Stimulated activated CD8-positive, alpha-beta memory T cell treated with anti-CD3 and anti-CD28 coated beads, Interleukin-7, amount 100 ng/mL, for 4 hours (primary cell): ENCODE data around the gene RNF157.
A peak's percentile ranks its signal among the peaks of the same experiment; 100 is the strongest.
"Not testable (repeated sequence)": the region's sequence is repeated elsewhere in the genome, so short reads cannot be mapped to it uniquely, and the experiment has no call there.

Experiments used
- DNase-seq, 2 donors: peaks; one replicate each; pipeline ENCODE4 v3.0.0-alpha.2; 2020; ENCODE audit warnings: low read depth in 2 of 2

RNF157 gene

GRCh38 chr17:76270770-76271668 is 30.7 kb upstream of the RNF157 start:
- DNase-seq, result no peak

GRCh38 chr17:76270127-76270592 is 29.9 kb upstream of the RNF157 start:
- no peak for DNase-seq

GRCh38 chr17:76268991-76269981 is 29.0 kb upstream of the RNF157 start:
- no peak for DNase-seq

GRCh38 chr17:76268015-76268749 is 27.9 kb upstream of the RNF157 start:
- peak; percentile 62 to 72 for DNase-seq

- not testable (repeated sequence) for DNase-seq
Observed at GRCh38 chr17:76267581-76268001, 27.3 kb upstream of the RNF157 start.

GRCh38 chr17:76267051-76267576 is 26.8 kb upstream of the RNF157 start:
- DNase-seq, result no peak

GRCh38 chr17:76266244-76266938 is 26.1 kb upstream of the RNF157 start:
- no peak for DNase-seq

- DNase-seq, result no peak
Observed at GRCh38 chr17:76265624-76266243, 25.4 kb upstream of the RNF157 start.

- DNase-seq, result peak; percentile 99
Observed at GRCh38 chr17:76264755-76265623, 24.7 kb upstream of the RNF157 start, which contains the start of gene UBALD2. TSS of gene UBALD2 (plus strand) at chr17:76265348. CDS start at chr17:76265506, 158 bp downstream.

- DNase-seq, result no peak
Observed at GRCh38 chr17:76264425-76264754, 24.1 kb upstream of the RNF157 start.

- DNase-seq, result no peak
Observed at GRCh38 chr17:76263896-76264295, 23.6 kb upstream of the RNF157 start.

- DNase-seq, result no peak
Observed at GRCh38 chr17:76262732-76263344, 22.5 kb upstream of the RNF157 start.

- no peak for DNase-seq
Observed at GRCh38 chr17:76261421-76262215, 21.3 kb upstream of the RNF157 start.

GRCh38 chr17:76260669-76261068 is 20.4 kb upstream of the RNF157 start:
- DNase-seq, result no peak

- no peak for DNase-seq
Observed at GRCh38 chr17:76260220-76260619, 19.9 kb upstream of the RNF157 start.

GRCh38 chr17:76256430-76257050 is 16.2 kb upstream of the RNF157 start:
- not testable (repeated sequence) for DNase-seq

- DNase-seq, result no peak
Observed at GRCh38 chr17:76255801-76256429, 15.6 kb upstream of the RNF157 start.
